ENCODE measurements around the gene SLC44A4.

SLC44A4 gene

DNA sequence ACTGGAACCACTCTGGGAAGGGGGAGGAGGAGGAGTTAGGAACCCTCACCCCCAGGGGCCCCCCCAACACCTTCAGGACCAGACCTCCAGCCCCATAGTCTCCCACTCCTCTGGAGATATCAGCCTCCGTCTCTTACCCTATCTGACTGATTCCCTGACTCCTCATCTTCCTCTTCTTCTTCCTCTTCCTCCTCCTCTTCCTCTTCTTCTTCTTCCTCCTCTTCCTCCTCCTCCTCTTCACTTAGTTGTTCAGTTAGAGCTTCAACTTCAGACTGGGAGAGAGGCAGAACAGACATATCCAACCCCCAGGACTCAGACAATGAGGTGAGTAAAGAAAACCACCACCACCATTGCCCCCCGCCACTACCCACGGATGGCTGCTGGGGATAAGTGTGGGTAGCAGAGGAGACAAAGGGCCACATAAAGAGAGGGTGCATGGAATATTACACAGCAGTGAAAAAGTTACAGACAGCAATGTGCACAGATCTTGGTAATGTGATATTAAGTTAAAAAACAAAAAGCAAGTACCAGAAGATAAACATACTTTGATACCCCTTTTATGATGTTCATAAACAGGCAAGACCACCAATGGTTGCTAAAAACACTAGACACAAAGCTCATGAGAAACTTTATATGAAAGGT, 10.7 kb upstream of the SLC44A4 start:
- no peak overlapping the region for H3K27ac ChIP-seq (ENCODE audit: low read depth, low read length)
- peaks cover 12% of the 10 kb centered on the region; the same call in 1 of the 2 replicates for H3K36me3 ChIP-seq (ENCODE audit: insufficient read depth, low read length)
- no peak overlapping the region for H3K4me3 ChIP-seq (ENCODE audit: low read depth, low read length)
- no peak overlapping the region for H2AFZ ChIP-seq (ENCODE audit: low read length, unreplicated experiment)
- no peaks in the 10 kb centered on the region for H3K27me3 ChIP-seq (ENCODE audit: insufficient read depth, low read length)
- H3K4me1 ChIP-seq (ENCODE audit: control insufficient read depth, insufficient read depth, low read length, unreplicated experiment): peaks cover 4% of the 10 kb centered on the region
- H3K79me2 ChIP-seq (ENCODE audit: control insufficient read depth, insufficient read depth, low read length, unreplicated experiment): no peaks in the 10 kb centered on the region

DNA sequence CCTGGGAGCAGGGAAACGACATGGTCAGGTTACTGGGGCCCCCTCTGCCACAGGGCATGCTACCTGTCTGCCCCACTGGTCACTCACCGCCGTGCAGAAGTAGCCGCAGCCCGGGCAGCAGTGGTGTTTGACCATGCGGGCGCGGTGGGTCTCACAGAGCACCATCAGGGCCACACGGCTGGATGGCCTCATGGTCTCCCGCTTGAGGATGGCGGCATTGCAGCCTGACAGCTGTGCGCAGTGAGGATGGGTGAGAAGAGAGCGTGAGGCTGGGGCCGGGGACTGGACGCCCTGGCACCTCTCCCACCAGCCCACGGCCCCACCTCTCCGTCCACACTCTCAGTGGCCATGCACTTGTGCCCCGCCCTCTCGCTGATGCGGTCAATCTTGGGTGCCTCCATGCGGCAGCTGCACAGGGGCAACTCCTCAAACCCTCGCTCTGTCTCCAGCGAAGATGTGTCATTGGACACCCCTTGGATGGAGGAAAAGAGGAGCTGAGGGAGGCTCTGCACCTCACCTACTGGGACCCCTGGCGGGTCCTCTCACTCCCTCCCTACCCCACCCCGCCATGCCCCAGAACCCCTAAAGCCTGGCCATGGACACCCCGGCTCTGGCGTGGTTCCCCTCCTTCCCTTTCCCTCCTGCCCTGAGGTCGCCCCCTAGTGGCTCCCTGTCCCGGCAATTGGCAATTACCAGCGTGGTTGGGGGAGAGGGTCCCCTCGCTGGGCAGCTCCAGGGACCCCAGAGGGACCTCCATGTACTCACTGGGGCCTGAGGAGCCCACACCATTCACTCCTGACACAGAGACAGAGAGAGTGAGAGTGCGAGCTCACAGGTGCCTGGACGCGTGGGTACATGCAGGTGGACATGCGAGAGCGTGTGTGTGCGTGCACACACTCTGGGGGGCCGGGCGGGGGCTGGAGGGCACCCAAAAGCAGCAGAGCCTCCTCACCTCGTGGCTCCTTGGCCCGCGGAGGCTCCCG, 9.8 kb upstream of the SLC44A4 start:
- Histone ChIP-seq H2AFZ (ENCODE audit: low read length, unreplicated experiment) (no peak overlapping the region), H3K27ac (ENCODE audit: low read depth, low read length) (no peak overlapping the region), H3K79me2 (ENCODE audit: control insufficient read depth, insufficient read depth, low read length, unreplicated experiment) (no peaks in the 10 kb centered on the region), H3K36me3 (ENCODE audit: insufficient read depth, low read length) (peaks cover 12% of the 10 kb centered on the region; the same call in 1 of the 2 replicates), H3K27me3 (ENCODE audit: insufficient read depth, low read length) (no peaks in the 10 kb centered on the region), H3K4me1 (ENCODE audit: control insufficient read depth, insufficient read depth, low read length, unreplicated experiment) (peaks cover 4% of the 10 kb centered on the region), H3K4me3 (ENCODE audit: low read depth, low read length) (no peak overlapping the region)

DNA sequence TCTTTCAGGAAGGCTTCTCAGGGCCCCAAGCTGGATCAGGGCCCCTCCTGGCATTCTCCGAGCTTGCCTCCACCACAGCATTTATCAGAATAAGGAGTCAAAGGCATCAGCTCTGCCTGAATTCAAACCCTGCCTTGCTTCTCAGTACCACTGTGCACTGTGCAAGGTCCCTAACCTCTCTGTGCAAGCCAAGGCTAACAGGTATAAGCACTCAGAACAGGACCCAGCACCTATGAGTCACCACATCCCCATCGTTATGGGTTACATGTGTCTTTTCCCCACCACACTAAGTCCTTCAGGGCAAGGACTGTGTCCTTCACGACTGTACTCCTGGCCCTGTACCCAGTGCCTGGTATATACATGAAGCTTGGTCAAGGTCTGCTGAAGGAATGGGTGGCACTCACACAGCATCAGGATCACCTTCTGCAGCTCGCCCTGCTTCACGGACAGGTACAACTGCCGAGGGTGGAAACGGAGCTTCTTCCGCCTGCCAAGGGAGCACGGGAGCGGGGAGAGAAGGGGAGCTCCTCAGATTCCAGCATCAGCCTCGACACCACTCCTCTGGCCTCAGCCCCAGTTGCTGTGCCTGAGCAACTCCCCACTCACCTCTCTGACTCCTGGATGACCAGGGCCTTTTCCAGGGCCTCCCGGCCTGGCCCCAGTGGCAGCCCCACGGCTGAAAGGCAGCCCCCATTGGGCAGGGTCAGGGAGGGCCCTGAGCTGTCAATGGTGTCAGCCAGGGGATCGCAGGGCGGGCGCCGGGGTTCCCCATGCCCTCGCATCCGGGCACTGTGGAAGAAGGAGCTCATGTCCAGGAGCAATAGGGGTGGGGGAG, 8.6 kb upstream of the SLC44A4 start:
- peaks cover 3% of the 10 kb centered on the region for H3K4me1 ChIP-seq (ENCODE audit: control insufficient read depth, insufficient read depth, low read length, unreplicated experiment)
- H3K27me3 ChIP-seq (ENCODE audit: insufficient read depth, low read length): no peaks in the 10 kb centered on the region
- no peak overlapping the region for H2AFZ ChIP-seq (ENCODE audit: low read length, unreplicated experiment)
- H3K79me2 ChIP-seq (ENCODE audit: control insufficient read depth, insufficient read depth, low read length, unreplicated experiment): no peaks in the 10 kb centered on the region
- no peak overlapping the region for H3K27ac ChIP-seq (ENCODE audit: low read depth, low read length)
- H3K4me3 ChIP-seq (ENCODE audit: low read depth, low read length): no peak overlapping the region
- peaks cover 4% of the 10 kb centered on the region; the same call in 1 of the 2 replicates for H3K36me3 ChIP-seq (ENCODE audit: insufficient read depth, low read length)

DNA sequence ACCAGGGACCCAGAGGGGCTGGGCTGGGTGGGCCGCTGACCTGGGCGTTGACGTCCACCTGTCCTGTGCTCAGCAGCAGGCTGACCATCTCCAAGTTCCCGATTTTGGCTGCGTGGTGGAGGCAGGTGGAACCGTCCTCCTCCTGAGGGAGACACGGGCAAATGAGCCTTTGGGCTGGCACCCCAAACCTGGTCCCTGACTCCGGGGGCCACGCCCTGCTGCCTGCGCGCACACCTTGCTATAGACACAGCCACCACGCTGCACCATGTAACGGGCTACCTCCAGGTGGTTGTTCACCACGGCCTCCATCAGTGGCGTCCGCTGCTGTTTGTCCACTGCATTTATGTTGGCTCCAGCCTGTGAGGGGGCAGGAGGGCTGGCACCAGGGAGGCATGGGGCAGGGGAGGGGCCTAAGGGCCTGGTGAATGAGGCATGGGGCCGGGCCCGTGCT, 7.8 kb upstream of the SLC44A4 start:
- no peak overlapping the region for H3K27ac ChIP-seq (ENCODE audit: low read depth, low read length)
- H2AFZ ChIP-seq (ENCODE audit: low read length, unreplicated experiment): no peak overlapping the region
- no peaks in the 10 kb centered on the region for H3K79me2 ChIP-seq (ENCODE audit: control insufficient read depth, insufficient read depth, low read length, unreplicated experiment)
- H3K27me3 ChIP-seq (ENCODE audit: insufficient read depth, low read length): no peaks in the 10 kb centered on the region
- H3K4me1 ChIP-seq (ENCODE audit: control insufficient read depth, insufficient read depth, low read length, unreplicated experiment): peaks cover 5% of the 10 kb centered on the region
- peaks cover 2% of the 10 kb centered on the region; the same call in 1 of the 2 replicates for H3K36me3 ChIP-seq (ENCODE audit: insufficient read depth, low read length)
- H3K4me3 ChIP-seq (ENCODE audit: low read depth, low read length): no peak overlapping the region

DNA sequence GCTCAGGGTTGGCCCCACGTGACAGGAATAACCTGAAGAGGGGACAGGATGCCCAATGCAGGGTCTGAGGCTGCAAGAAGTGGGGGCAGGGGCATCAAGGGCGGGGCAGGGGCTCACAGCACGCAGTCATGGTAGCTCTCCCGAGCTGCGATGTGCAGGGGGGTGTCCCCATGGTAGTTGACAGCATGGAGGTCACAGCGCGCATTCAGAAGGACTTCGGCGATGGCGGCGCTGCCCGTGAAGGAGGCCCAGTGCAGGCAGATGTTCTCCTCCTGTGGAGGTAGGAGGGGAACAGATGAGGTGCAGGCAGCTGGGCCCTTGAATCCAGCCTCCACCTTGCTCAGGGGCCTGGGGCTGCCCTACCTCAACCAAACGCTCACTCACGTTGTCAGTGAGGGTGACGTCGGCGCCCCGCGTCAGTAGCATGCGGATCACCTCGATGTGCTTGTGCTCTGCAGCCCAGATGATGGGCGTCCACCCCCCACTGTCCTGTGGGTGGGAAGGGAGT, 5.8 kb upstream of the SLC44A4 start:
- no peaks in the 10 kb centered on the region for H3K79me2 ChIP-seq (ENCODE audit: control insufficient read depth, insufficient read depth, low read length, unreplicated experiment)
- peaks cover 3% of the 10 kb centered on the region; the same call in 1 of the 2 replicates for H3K36me3 ChIP-seq (ENCODE audit: insufficient read depth, low read length)
- H3K4me1 ChIP-seq (ENCODE audit: control insufficient read depth, insufficient read depth, low read length, unreplicated experiment): peaks cover 5% of the 10 kb centered on the region
- no peak overlapping the region for H3K27ac ChIP-seq (ENCODE audit: low read depth, low read length)
- no peak overlapping the region for H3K4me3 ChIP-seq (ENCODE audit: low read depth, low read length)
- no peaks in the 10 kb centered on the region for H3K27me3 ChIP-seq (ENCODE audit: insufficient read depth, low read length)
- no peak overlapping the region for H2AFZ ChIP-seq (ENCODE audit: low read length, unreplicated experiment)

DNA sequence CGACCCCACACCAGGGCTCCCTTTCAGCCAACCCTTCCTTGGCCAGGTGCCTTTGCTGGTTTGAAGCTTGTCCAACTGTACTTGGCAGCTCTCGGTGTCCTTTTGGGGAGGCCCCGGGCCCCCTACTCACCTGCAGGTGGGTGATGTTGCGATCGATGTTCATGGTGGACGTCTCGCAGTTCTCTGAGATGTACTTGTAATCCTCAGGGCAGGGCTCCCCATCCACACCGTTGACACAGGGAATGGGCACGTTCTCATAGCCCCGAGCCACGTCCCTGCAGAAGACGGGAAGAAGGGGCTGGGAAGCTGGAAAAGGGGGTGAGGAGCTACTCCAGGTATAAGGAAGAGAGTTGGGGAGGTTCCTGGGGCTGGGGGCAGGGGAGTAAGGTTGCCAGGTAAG, 4.9 kb upstream of the SLC44A4 start:
- Histone ChIP-seq H3K27me3 (ENCODE audit: insufficient read depth, low read length) (no peaks in the 10 kb centered on the region), H3K4me3 (ENCODE audit: low read depth, low read length) (no peak overlapping the region), H3K36me3 (ENCODE audit: insufficient read depth, low read length) (peaks cover 3% of the 10 kb centered on the region; the same call in 1 of the 2 replicates)

DNA sequence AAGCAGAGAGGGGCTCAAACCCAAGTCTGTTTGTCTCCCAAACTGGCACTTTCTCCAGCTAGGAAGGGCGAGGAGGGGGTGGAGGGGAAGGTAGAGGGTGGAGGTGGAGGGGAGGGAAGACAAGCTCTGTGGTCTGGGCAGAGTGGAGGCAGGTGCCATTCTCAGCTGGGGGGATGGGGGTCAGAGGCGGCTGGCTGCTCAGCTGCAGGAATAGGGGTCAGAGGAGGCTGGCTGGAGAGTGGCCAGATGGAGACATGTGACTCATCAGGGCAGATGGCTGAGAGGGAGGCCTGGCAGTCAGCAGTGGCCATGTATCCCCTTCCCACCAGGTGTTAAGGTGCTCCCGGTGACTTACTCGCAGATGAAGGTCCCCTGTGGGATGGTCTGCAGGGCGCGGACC, 3.5 kb upstream of the SLC44A4 start:
- H3K36me3 ChIP-seq (ENCODE audit: insufficient read depth, low read length): peaks cover 3% of the 10 kb centered on the region; the same call in 1 of the 2 replicates
- H3K27me3 ChIP-seq (ENCODE audit: insufficient read depth, low read length): no peaks in the 10 kb centered on the region
- H3K79me2 ChIP-seq (ENCODE audit: control insufficient read depth, insufficient read depth, low read length, unreplicated experiment): no peaks in the 10 kb centered on the region
- no peak overlapping the region for H3K27ac ChIP-seq (ENCODE audit: low read depth, low read length)
- H3K4me1 ChIP-seq (ENCODE audit: control insufficient read depth, insufficient read depth, low read length, unreplicated experiment): peaks cover 5% of the 10 kb centered on the region
- H2AFZ ChIP-seq (ENCODE audit: low read length, unreplicated experiment): no peak overlapping the region
- no peak overlapping the region for H3K4me3 ChIP-seq (ENCODE audit: low read depth, low read length)

More for the DNA sequence above, 4.9 kb upstream of the SLC44A4 start:
- no peak overlapping the region for H3K27ac ChIP-seq (ENCODE audit: low read depth, low read length)
- peaks cover 5% of the 10 kb centered on the region for H3K4me1 ChIP-seq (ENCODE audit: control insufficient read depth, insufficient read depth, low read length, unreplicated experiment)
- no peak overlapping the region for H2AFZ ChIP-seq (ENCODE audit: low read length, unreplicated experiment)
- H3K79me2 ChIP-seq (ENCODE audit: control insufficient read depth, insufficient read depth, low read length, unreplicated experiment): no peaks in the 10 kb centered on the region

DNA sequence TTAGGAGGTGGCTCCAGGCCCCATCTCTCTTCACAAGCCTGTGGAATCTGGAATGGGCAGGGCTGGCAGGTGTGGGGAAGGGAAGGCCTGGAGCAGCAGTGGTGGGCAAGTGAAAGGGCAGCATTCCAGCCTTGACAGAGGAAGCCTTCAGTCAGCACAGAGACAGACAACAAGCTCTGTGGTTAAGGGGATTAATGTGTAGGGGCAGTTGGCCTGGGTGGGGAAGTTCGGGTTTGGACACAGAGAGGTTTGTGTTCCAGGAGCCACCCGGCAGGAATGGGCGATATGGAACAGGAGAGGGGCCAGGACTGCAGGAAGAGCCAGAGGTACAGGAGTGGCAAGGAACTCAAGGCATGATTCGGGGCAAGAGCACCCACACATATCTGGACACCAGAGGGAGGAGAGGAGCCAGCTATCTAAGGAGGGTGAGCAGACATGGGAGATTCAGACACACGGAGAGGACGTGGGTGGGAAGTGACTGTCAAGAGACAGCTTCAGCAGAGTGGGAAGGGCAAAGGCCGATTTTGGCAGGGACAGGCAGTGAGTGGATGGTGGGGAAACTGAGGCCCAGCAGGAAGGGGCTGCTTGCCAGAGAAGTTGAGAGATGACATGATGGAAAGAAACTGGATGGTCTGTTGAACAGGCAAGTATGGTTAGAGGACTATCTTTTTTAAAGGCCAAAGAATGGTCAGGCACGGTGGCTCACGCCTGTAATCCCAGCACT, 2.5 kb upstream of the SLC44A4 start:
- Histone ChIP-seq H3K36me3 (ENCODE audit: insufficient read depth, low read length) (peaks cover 3% of the 10 kb centered on the region; the same call in 1 of the 2 replicates), H3K4me3 (ENCODE audit: low read depth, low read length) (no peak overlapping the region), H3K4me1 (ENCODE audit: control insufficient read depth, insufficient read depth, low read length, unreplicated experiment) (peaks cover 5% of the 10 kb centered on the region), H3K27me3 (ENCODE audit: insufficient read depth, low read length) (no peaks in the 10 kb centered on the region), H3K27ac (ENCODE audit: low read depth, low read length) (no peak overlapping the region), H3K79me2 (ENCODE audit: control insufficient read depth, insufficient read depth, low read length, unreplicated experiment) (no peaks in the 10 kb centered on the region), H2AFZ (ENCODE audit: low read length, unreplicated experiment) (no peak overlapping the region)

DNA sequence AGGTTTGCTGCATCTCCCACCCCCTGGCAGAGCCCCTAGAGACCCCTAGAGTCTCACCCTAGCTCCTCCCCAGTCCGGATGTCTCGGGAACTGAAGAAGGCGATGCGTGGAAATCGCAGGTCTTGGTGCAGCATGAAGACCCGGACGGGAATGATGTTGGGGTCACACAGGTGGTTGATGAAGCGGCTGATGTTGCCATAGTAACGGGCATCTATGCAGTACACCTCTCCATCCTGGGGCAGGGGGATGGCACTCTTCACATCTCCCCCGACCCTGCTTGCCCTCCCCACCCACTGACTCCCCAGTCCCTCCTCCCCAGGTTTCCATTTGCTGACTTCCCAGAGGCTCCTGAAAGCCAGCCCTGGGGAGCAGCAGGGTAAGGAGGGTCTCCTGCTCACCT, 1.8 kb upstream of the SLC44A4 start:
- no peaks in the 10 kb centered on the region for H3K27me3 ChIP-seq (ENCODE audit: insufficient read depth, low read length)
- no peak overlapping the region for H2AFZ ChIP-seq (ENCODE audit: low read length, unreplicated experiment)
- peaks cover 3% of the 10 kb centered on the region; the same call in 1 of the 2 replicates for H3K36me3 ChIP-seq (ENCODE audit: insufficient read depth, low read length)
- peaks cover 5% of the 10 kb centered on the region for H3K4me1 ChIP-seq (ENCODE audit: control insufficient read depth, insufficient read depth, low read length, unreplicated experiment)
- no peak overlapping the region for H3K27ac ChIP-seq (ENCODE audit: low read depth, low read length)
- H3K79me2 ChIP-seq (ENCODE audit: control insufficient read depth, insufficient read depth, low read length, unreplicated experiment): no peaks in the 10 kb centered on the region
- no peak overlapping the region for H3K4me3 ChIP-seq (ENCODE audit: low read depth, low read length)

All from ACC112 (cell line).